ENCODE data around the gene DCAF8. TPM values are rescaled to one million over a fixed set of nuclear protein-coding genes. Genes with fewer than 3 reads are reported as not detected.

The DCAF8 gene
- total and polyA plus RNA-seq, 2 donors (not counting 3 experiments of a cell fraction or from before 2014, with no cell fraction given): 85.5 to 106 TPM

DNA sequence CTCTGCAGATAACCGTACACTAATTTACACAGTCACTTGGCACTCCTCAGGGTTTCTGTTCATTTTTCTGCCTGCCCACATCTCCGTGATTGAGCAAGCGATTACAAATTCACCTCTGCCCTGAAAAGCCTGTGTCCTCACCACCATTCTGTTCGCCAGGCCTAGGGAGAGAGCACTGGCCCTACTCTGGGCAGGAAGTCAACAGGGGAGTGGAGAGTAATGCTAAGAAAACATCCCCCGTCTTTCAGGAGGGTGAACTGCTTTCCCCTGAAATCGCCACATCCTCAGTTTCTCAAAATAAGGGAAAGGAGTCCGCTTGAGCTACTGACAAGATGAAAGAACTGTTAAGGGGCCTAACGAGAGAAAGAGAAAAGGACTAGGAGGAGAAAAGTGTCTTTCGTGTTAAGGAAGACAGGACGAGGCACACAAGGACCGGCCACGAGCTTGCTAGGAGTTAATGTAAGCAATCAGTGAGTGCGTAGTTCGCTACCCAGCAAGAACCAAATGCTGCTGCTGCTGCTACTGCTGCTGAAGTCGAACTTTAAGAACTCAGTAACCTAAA is 22.0 kb upstream of the DCAF8 start:
- dilution Hi-C loops (cut with MboI; ENCODE audit: extremely low pct_ligation_motif_present, low sequenced_read_pairs): no loop called here
- FAIRE-seq: peak; percentile 78
- CTCF ChIA-PET: interaction anchor here (0.7 to 2.7 kb wide), 13 partner anchors 13 to 198 kb away, joined by 3 to 33 read pairs (median 7); partner anchors contain the start of genes CASQ1 and DCAF8

GRCh38 chr1:160282807-160283206 is 20.5 kb upstream of the DCAF8 start:
- FAIRE-seq (no peak), DNase-seq (ENCODE audit: low read depth, low spot score) (no peak)
- Histone ChIP-seq H3K9me1 (replicated peaks; ENCODE audit: control insufficient read depth, extremely low read depth, insufficient read depth, low read length) (no peaks in the 10 kb centered on the region), H3K4me3 (replicated peaks in 1 of 3; ENCODE audit: insufficient read depth in 1 of 3, low read depth in 1 of 3, low read length in 3 of 3) (no peak overlapping the region), H2AFZ (ENCODE audit: low read depth, low read length) (no peak overlapping the region), H3K36me3 (ENCODE audit: control insufficient read depth in 2 of 2, extremely low read depth in 1 of 2, insufficient read depth in 2 of 2, low read length in 2 of 2) (peaks cover 28 to 32% of the 10 kb centered on the region in 2 experiments), H3K4me2 (ENCODE audit: insufficient read depth, low read length) (no peak overlapping the region), H3K4me1 (ENCODE audit: control insufficient read depth, extremely low read depth, insufficient read depth, low read length) (peaks cover 9% of the 10 kb centered on the region), H3K27ac (ENCODE audit: insufficient read depth, low read depth, low read length) (no peak overlapping the region), H3K9ac (replicated peaks; ENCODE audit: extremely low read depth, insufficient read depth, low read length) (no peak overlapping the region), H3K79me2 (ENCODE audit: control insufficient read depth, insufficient read depth, low read length) (peaks cover 15% of the 10 kb centered on the region), H4K20me1 (replicated peaks; ENCODE audit: control insufficient read depth, extremely low read depth, insufficient read depth, low read length) (no peaks in the 10 kb centered on the region), H3K27me3 (ENCODE audit: control insufficient read depth in 2 of 2, insufficient read depth in 2 of 2, low read length in 2 of 2) (no peaks in the 10 kb centered on the region), H3K9me3 (replicated peaks; ENCODE audit: control insufficient read depth, insufficient read depth, low read length) (no peaks in the 10 kb centered on the region)
- intact Hi-C loops (cut with micrococcal nuclease) (no loop called here), dilution Hi-C loops (cut with MboI; ENCODE audit: extremely low pct_ligation_motif_present, low sequenced_read_pairs) (no loop called here)
- TF ChIP-seq MYC (IDR thresholded peaks at IDR 0.05; ENCODE audit: low read depth, low read length) (no peak), POLR2AphosphoS5 (IDR thresholded peaks at IDR 0.05; ENCODE audit: insufficient read depth, low read depth, low read length) (no peak), GATA2 (IDR thresholded peaks at IDR 0.05; ENCODE audit: insufficient read depth, insufficient read length, low read depth, low read length) (no peak), EZH2 (IDR thresholded peaks at IDR 0.05; ENCODE audit: borderline replicate concordance, low read depth, low read length, severe bottlenecking) (no peak)
- TF ChIP-seq, protein P1, sequence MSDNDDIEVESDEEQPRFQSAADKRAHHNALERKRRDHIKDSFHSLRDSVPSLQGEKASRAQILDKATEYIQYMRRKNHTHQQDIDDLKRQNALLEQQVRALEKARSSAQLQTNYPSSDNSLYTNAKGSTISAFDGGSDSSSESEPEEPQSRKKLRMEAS (IDR thresholded peaks at IDR 0.05; ENCODE audit: insufficient read depth, insufficient read length): no peak
- TF ChIP-seq, protein P2, sequence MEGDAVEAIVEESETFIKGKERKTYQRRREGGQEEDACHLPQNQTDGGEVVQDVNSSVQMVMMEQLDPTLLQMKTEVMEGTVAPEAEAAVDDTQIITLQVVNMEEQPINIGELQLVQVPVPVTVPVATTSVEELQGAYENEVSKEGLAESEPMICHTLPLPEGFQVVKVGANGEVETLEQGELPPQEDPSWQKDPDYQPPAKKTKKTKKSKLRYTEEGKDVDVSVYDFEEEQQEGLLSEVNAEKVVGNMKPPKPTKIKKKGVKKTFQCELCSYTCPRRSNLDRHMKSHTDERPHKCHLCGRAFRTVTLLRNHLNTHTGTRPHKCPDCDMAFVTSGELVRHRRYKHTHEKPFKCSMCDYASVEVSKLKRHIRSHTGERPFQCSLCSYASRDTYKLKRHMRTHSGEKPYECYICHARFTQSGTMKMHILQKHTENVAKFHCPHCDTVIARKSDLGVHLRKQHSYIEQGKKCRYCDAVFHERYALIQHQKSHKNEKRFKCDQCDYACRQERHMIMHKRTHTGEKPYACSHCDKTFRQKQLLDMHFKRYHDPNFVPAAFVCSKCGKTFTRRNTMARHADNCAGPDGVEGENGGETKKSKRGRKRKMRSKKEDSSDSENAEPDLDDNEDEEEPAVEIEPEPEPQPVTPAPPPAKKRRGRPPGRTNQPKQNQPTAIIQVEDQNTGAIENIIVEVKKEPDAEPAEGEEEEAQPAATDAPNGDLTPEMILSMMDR (IDR thresholded peaks at IDR 0.05; ENCODE audit: extremely low read depth in 1 of 2, insufficient read depth in 1 of 2, low read depth in 1 of 2, low read length in 2 of 2): no peak
- no TSS peak for BruUV-seq (replicated peaks)
- CTCF ChIA-PET: no interaction called here
- POLR2A ChIA-PET: no interaction called here

More for the DNA sequence above, 22.0 kb upstream of the DCAF8 start:
- no peaks in the 10 kb centered on the region for H3K27me3 ChIP-seq (ENCODE audit: control insufficient read depth in 2 of 2, insufficient read depth in 2 of 2, low read length in 2 of 2)
- BruUV-seq (replicated peaks): TSS peak; percentile 47
- H3K4me2 ChIP-seq (ENCODE audit: insufficient read depth, low read length): peak overlapping the region; percentile 86
- no peaks in the 10 kb centered on the region for H3K9me1 ChIP-seq (replicated peaks; ENCODE audit: control insufficient read depth, extremely low read depth, insufficient read depth, low read length)
- TF ChIP-seq GATA2 (IDR thresholded peaks at IDR 0.05; ENCODE audit: insufficient read depth, insufficient read length, low read depth, low read length) (no peak), POLR2AphosphoS5 (IDR thresholded peaks at IDR 0.05; ENCODE audit: insufficient read depth, low read depth, low read length) (no peak), FOS (IDR thresholded peaks at IDR 0.05; ENCODE audit: borderline replicate concordance, insufficient read depth, low read length) (no peak)
- peak overlapping the region; percentile 60 for H2AFZ ChIP-seq (ENCODE audit: low read depth, low read length)
- peak; percentile 75 for DNase-seq (ENCODE audit: low read depth, low spot score)
- H3K4me1 ChIP-seq (ENCODE audit: control insufficient read depth, extremely low read depth, insufficient read depth, low read length): peaks cover 9% of the 10 kb centered on the region
- intact Hi-C loops (cut with micrococcal nuclease): loop anchor here (2.0 kb wide), 1 partner anchor 78 kb away; no protein-coding TSS in a partner anchor
- H3K36me3 ChIP-seq (ENCODE audit: control insufficient read depth in 2 of 2, extremely low read depth in 1 of 2, insufficient read depth in 2 of 2, low read length in 2 of 2): peaks cover 17 to 23% of the 10 kb centered on the region in 2 experiments
- peak overlapping the region; percentile 90 for H3K9ac ChIP-seq (replicated peaks; ENCODE audit: extremely low read depth, insufficient read depth, low read length)
- POLR2A ChIA-PET: interaction anchor here (0.9 to 2.1 kb wide), 2 partner anchors 22 to 24 kb away, joined by 3 to 7 read pairs; partner anchors contain the start of gene DCAF8
- H3K79me2 ChIP-seq (ENCODE audit: control insufficient read depth, insufficient read depth, low read length): peaks cover 15% of the 10 kb centered on the region
- peak overlapping the region; percentile 65 to 83 (median 72) for H3K4me3 ChIP-seq (replicated peaks in 1 of 3; ENCODE audit: insufficient read depth in 1 of 3, low read depth in 1 of 3, low read length in 3 of 3)
- peak overlapping the region; percentile 45 for H3K27ac ChIP-seq (ENCODE audit: insufficient read depth, low read depth, low read length)
- no peaks in the 10 kb centered on the region for H4K20me1 ChIP-seq (replicated peaks; ENCODE audit: control insufficient read depth, extremely low read depth, insufficient read depth, low read length)
- no peaks in the 10 kb centered on the region for H3K9me3 ChIP-seq (replicated peaks; ENCODE audit: control insufficient read depth, insufficient read depth, low read length)

Data from endothelial cell of umbilical vein (primary cell).